A673 (cell line): Measurements from ENCODE around the gene ERVK3-1. TPM values are rescaled to one million over a fixed set of nuclear protein-coding genes. Genes with fewer than 3 reads are reported as not detected.

Source experiments
- BruUV-seq: library from RNA; stranded (reverse); fragments of 400-500 nt; replicated peaks from 2 replicates; lab custom pipeline; 2021; lab: Mats Ljungman, UMichigan
- CTCF ChIA-PET: fragments of 300-600 bp; sonication (Branson Sonifier 250); formaldehyde crosslinking; loops from one replicate; lab custom pipeline; 2022; ENCODE audit warnings: antibody characterized with exemption; lab: Charles Lee
- POLR2A ChIA-PET: fragments of 300-600 bp; sonication (Branson Sonifier 250); formaldehyde crosslinking; loops from one replicate; lab custom pipeline; 2022; ENCODE audit warnings: antibody characterized with exemption; ENCODE audit not compliant: low non-redundant PET; lab: Charles Lee
- DNase-seq: peaks from one replicate; pipeline ENCODE4 v3.0.0-alpha.2; 2015; ENCODE audit warnings: low spot score
- H3K27ac ChIP-seq: fragments of 200-600 bp; sonication (generic); 2 replicates; pipeline ENCODE4 v1.5.1; 2016; ENCODE audit warnings: mixed run types, low read depth, mild to moderate bottlenecking, mixed read lengths, antibody characterized with exemption, low read length; ENCODE audit not compliant: poor library complexity, severe bottlenecking
- H3K27me3 ChIP-seq: fragments of 200-600 bp; sonication (generic); replicated peaks from 2 replicates; pipeline ENCODE4 v1.6.1; 2017; ENCODE audit warnings: mixed run types, low read depth, mild to moderate bottlenecking, mixed read lengths, antibody characterized with exemption, low read length; ENCODE audit not compliant: insufficient read depth, poor library complexity
- H3K36me3 ChIP-seq: fragments of 200-600 bp; sonication (generic); 2 replicates; pipeline ENCODE4 v1.6.1; 2016; ENCODE audit warnings: mixed run types, mild to moderate bottlenecking, mixed read lengths, antibody characterized with exemption, low read length; ENCODE audit not compliant: insufficient read depth, poor library complexity, severe bottlenecking
- H3K4me1 ChIP-seq: fragments of 200-600 bp; sonication (generic); 2 replicates; pipeline ENCODE4 v1.6.1; 2017; ENCODE audit warnings: mixed run types, mild to moderate bottlenecking, mixed read lengths, antibody characterized with exemption, low read length; ENCODE audit not compliant: insufficient read depth, poor library complexity, severe bottlenecking
- H3K4me3 ChIP-seq: fragments of 200-600 bp; sonication (generic); 2 replicates; pipeline ENCODE4 v1.5.1; 2016; ENCODE audit warnings: low read depth, mixed run types, mild to moderate bottlenecking, mixed read lengths, low read length; ENCODE audit not compliant: poor library complexity, severe bottlenecking
- H3K9me3 ChIP-seq: fragments of 200-600 bp; sonication (generic); 2 replicates; pipeline ENCODE4 v1.6.1; 2016; ENCODE audit warnings: mixed run types, low read depth, mild to moderate bottlenecking, mixed read lengths, antibody characterized with exemption, low read length; ENCODE audit not compliant: poor library complexity, severe bottlenecking
- CTCF ChIP-seq: fragments of 300-800, 200-600 bp; sonication (generic); conservative IDR thresholded peaks from 2 replicates; pipeline ENCODE4 v1.5.1; 2017; ENCODE audit warnings: low read depth, mild to moderate bottlenecking, antibody characterized with exemption, low read length, moderate library complexity, mixed read lengths
- EZH2 ChIP-seq: fragments of 200-600 bp; sonication (generic); IDR thresholded peaks from 2 replicates; pipeline ENCODE4 v1.6.1; 2017; ENCODE audit warnings: borderline replicate concordance, low read depth, mild to moderate bottlenecking, mixed read lengths, antibody characterized with exemption, low read length; ENCODE audit not compliant: poor library complexity, severe bottlenecking
- intact Hi-C: fragments of 100-400 bp; cut with micrococcal nuclease; formaldehyde crosslinking; loops from one replicate; pipeline ENCODE4 v1.10.0; 2022; ENCODE audit not compliant: unreplicated experiment
- total RNA-seq: library from RNA; stranded (reverse); gene quantifications from 2 replicates; pipeline ENCODE4 v1.2.3, GENCODE V29; 2021

Gene ERVK3-1
- total RNA-seq, 1 experiment from 2014 or later = 77.1 TPM

GRCh38 chr19:58335630-58336029 lies 30.5 kb downstream of the ERVK3-1 start:
- POLR2A ChIA-PET = no interaction called here
- Histone ChIP-seq H3K27me3 (no peaks in the 10 kb centered on the region), H3K36me3 (peaks cover 7% of the 10 kb centered on the region), H3K9me3 (no peaks in the 10 kb centered on the region), H3K4me3 (no peak overlapping the region), H3K27ac (no peak overlapping the region), H3K4me1 (no peaks in the 10 kb centered on the region)
- no peak for DNase-seq
- intact Hi-C loops = no loop called here
- no TSS peak for BruUV-seq
- no peak for TF ChIP-seq EZH2
- TF ChIP-seq CTCF = no peak
- CTCF ChIA-PET = no interaction called here

GRCh38 chr19:58336216-58336615 lies 31.0 kb downstream of the ERVK3-1 start:
- BruUV-seq = no TSS peak
- no peaks in the 10 kb centered on the region for H3K27me3 ChIP-seq
- POLR2A ChIA-PET = no interaction called here
- TF ChIP-seq CTCF = no peak
- no peak for TF ChIP-seq EZH2
- no peak overlapping the region for H3K27ac ChIP-seq
- CTCF ChIA-PET = no interaction called here
- intact Hi-C loops = no loop called here
- no peaks in the 10 kb centered on the region for H3K4me1 ChIP-seq
- DNase-seq = no peak
- peaks cover 7% of the 10 kb centered on the region for H3K36me3 ChIP-seq
- no peaks in the 10 kb centered on the region for H3K9me3 ChIP-seq
- H3K4me3 ChIP-seq = no peak overlapping the region

- ChIA-PET CTCF (no interaction called here), POLR2A (no interaction called here)
- Histone ChIP-seq H3K4me3 (no peak overlapping the region), H3K27ac (no peak overlapping the region), H3K4me1 (no peaks in the 10 kb centered on the region), H3K9me3 (no peaks in the 10 kb centered on the region), H3K36me3 (peaks cover 7% of the 10 kb centered on the region), H3K27me3 (no peaks in the 10 kb centered on the region)
- no TSS peak for BruUV-seq
- no peak for TF ChIP-seq EZH2
- intact Hi-C loops = no loop called here
- no peak for DNase-seq
These were observed 31.6 kb downstream of the ERVK3-1 start for GRCh38 chr19:58336820-58337219.

GRCh38 chr19:58338336-58338735 lies 33.2 kb downstream of the ERVK3-1 start:
- Histone ChIP-seq H3K4me3 (no peak overlapping the region), H3K4me1 (no peaks in the 10 kb centered on the region), H3K27me3 (no peaks in the 10 kb centered on the region), H3K27ac (no peak overlapping the region), H3K36me3 (peaks cover 7% of the 10 kb centered on the region), H3K9me3 (no peaks in the 10 kb centered on the region)
- POLR2A ChIA-PET = no interaction called here
- CTCF ChIA-PET = no interaction called here
- no peak for DNase-seq
- no peak for TF ChIP-seq CTCF
- no peak for TF ChIP-seq EZH2
- BruUV-seq = no TSS peak
- intact Hi-C loops = no loop called here
